Prostate gland (tissue), 2 donors: Measurements from ENCODE around the gene PRKAG3. TPM values are rescaled to one million over a fixed set of nuclear protein-coding genes. Genes with fewer than 3 reads are reported as not detected.

Experiments
- DNase-seq: peaks from one replicate; pipeline ENCODE4 v3.0.0-alpha.2; 2019; ENCODE audit warnings: low spot score
- H3K27ac ChIP-seq, 2 donors: fragments of 200-600 bp; sonication (generic); 2 replicates each; pipeline ENCODE4 v1.5.1; 2017 to 2019
- H3K27me3 ChIP-seq: fragments of 200-600 bp; sonication (generic); replicated peaks from 2 replicates; pipeline ENCODE4 v1.5.1; 2019; ENCODE audit not compliant: insufficient read depth
- H3K36me3 ChIP-seq, 2 donors: fragments of 200-600 bp; sonication (generic); 1 replicate in 1 of 2; 2 replicates in 1 of 2; pipeline versions ENCODE4 v1.5.1 to v1.8.1; 2017 to 2019
- H3K4me1 ChIP-seq: fragments of 200-600 bp; sonication (generic); replicated peaks from 2 replicates; pipeline ENCODE4 v1.5.1; 2019
- H3K4me3 ChIP-seq, 2 donors: fragments of 200-600 bp; sonication (generic); 2 replicates each; pipeline ENCODE4 v1.5.1; 2017 to 2019
- H3K9me3 ChIP-seq: fragments of 200-600 bp; sonication (generic); 2 replicates; pipeline ENCODE4 v1.5.1; 2017
- POLR2A ChIP-seq: fragments of 450-650 bp; IDR thresholded peaks from one replicate; pipeline ENCODE4 v1.6.1; 2016; ENCODE audit warnings: antibody characterized with exemption, mild to moderate bottlenecking
- POLR2AphosphoS5 ChIP-seq: sonication (generic); formaldehyde crosslinking; IDR thresholded peaks from one replicate; pipeline ENCODE4 v1.6.1; 2017; ENCODE audit warnings: antibody characterized with exemption
- WGBS: methylation state at CpG from one replicate; pipeline ENCODE4 v1.1.5; 2018; 5-methylcytosine and 5-hydroxymethylcytosine counted together
- intact Hi-C: fragments of 100-400 bp; cut with DNase I; formaldehyde crosslinking; loops from one replicate; pipeline ENCODE4 v1.14.2; 2022
- total RNA-seq, 2 donors: library from RNA; depleted of rRNA; stranded (reverse); fragments of >200 nt; gene quantifications; one replicate each; pipeline ENCODE4 v1.1.0, GENCODE V29; 2016
- TF ChIP-seq, protein P1 (sequence below), 4 experiments: fragments of 200-600 bp in 2 of 4; fragments of 450-650 bp in 2 of 4; sonication (generic) in 2 of 4; IDR thresholded peaks; 1 replicate in 3 of 4; 2 replicates in 1 of 4; pipeline ENCODE4 v1.5.1; 2016 to 2019; ENCODE audit warnings: antibody characterized with exemption in 4 of 4, mild to moderate bottlenecking in 2 of 4, moderate library complexity in 2 of 4

Gene PRKAG3
- total RNA-seq, 2 donors from 2014 or later: 0.14 TPM; not detected in 1

GRCh38 chr2:218878926-218879761 lies 47.5 kb upstream of the PRKAG3 start:
- H3K27ac ChIP-seq: no peak overlapping the region
- H3K4me1 ChIP-seq: no peaks in the 10 kb centered on the region
- no peak overlapping the region for H3K4me3 ChIP-seq
- TF ChIP-seq, protein P1, sequence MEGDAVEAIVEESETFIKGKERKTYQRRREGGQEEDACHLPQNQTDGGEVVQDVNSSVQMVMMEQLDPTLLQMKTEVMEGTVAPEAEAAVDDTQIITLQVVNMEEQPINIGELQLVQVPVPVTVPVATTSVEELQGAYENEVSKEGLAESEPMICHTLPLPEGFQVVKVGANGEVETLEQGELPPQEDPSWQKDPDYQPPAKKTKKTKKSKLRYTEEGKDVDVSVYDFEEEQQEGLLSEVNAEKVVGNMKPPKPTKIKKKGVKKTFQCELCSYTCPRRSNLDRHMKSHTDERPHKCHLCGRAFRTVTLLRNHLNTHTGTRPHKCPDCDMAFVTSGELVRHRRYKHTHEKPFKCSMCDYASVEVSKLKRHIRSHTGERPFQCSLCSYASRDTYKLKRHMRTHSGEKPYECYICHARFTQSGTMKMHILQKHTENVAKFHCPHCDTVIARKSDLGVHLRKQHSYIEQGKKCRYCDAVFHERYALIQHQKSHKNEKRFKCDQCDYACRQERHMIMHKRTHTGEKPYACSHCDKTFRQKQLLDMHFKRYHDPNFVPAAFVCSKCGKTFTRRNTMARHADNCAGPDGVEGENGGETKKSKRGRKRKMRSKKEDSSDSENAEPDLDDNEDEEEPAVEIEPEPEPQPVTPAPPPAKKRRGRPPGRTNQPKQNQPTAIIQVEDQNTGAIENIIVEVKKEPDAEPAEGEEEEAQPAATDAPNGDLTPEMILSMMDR (IDR thresholded peaks at IDR 0.05): no peak
- TF ChIP-seq POLR2A: no peak
- H3K27me3 ChIP-seq: peaks cover 8% of the 10 kb centered on the region
- no peaks in the 10 kb centered on the region for H3K36me3 ChIP-seq
- intact Hi-C loops: no loop called here
- no peaks in the 10 kb centered on the region for H3K9me3 ChIP-seq
- 38% methylated on average over 16 of the region's 16 CpGs for WGBS
- DNase-seq: no peak

DNA sequence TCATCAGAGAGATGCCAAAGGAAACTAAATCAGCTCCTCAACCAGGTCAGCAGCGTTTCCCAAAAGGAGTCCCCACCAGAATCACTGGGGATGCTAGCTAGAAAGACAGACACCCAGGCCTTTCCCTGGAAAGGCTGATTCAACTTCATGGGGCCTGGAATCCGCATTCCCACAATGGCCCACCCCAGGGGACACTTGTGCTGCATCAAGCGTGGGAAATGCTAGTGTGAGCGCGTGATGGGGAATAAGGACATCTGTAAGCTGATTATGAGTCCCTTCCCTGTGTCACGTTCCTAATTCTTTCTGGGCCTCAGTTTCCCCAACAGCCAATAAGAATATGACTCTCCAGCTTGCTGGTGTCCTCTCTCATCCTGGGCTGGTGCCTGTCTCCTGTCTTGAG lies 46.9 kb upstream of the PRKAG3 start:
- Histone ChIP-seq H3K27ac (no peak overlapping the region), H3K27me3 (peaks cover 8% of the 10 kb centered on the region), H3K36me3 (no peaks in the 10 kb centered on the region), H3K4me1 (no peaks in the 10 kb centered on the region), H3K4me3 (no peak overlapping the region), H3K9me3 (no peaks in the 10 kb centered on the region)
- no peak for DNase-seq
- intact Hi-C loops: no loop called here
- TF ChIP-seq POLR2A: no peak
- TF ChIP-seq, protein P1 (IDR thresholded peaks at IDR 0.05): no peak
- TF ChIP-seq POLR2AphosphoS5: no peak
- 80% methylated on average over 6 of the region's 6 CpGs for WGBS

GRCh38 chr2:218877891-218878290 lies 46.3 kb upstream of the PRKAG3 start:
- Histone ChIP-seq H3K9me3 (no peaks in the 10 kb centered on the region), H3K4me1 (no peaks in the 10 kb centered on the region), H3K36me3 (no peaks in the 10 kb centered on the region), H3K4me3 (no peak overlapping the region), H3K27me3 (peaks cover 11% of the 10 kb centered on the region), H3K27ac (no peak overlapping the region)
- TF ChIP-seq POLR2A (no peak), POLR2AphosphoS5 (no peak)
- TF ChIP-seq, protein P1 (IDR thresholded peaks at IDR 0.05): no peak
- 54% methylated on average over 5 of the region's 5 CpGs for WGBS
- intact Hi-C loops: loop anchor here (1.0 kb wide), 1 partner anchor 18 kb away; no protein-coding TSS in a partner anchor
- DNase-seq: no peak

DNA sequence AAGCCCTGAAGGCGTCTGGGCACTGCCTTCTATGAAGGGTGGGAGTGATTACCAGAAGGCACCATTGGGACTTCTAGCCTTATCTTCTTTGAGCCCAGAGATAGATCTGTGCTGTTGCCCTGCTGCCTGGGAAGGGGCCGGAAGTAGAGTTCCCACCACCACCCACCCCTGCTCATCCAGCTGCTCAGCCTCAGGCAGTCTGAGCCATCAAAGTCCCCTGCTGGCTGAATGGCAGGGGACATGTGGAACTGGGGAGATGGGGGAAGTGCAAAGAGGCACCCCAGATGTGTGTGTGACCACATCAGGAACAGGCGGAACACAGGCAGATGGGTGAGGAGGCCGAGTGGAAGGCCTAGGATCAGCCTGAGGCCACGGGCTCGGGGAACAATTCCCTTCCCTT lies 45.7 kb upstream of the PRKAG3 start:
- no peak overlapping the region for H3K4me3 ChIP-seq
- H3K4me1 ChIP-seq: no peaks in the 10 kb centered on the region
- H3K36me3 ChIP-seq: no peaks in the 10 kb centered on the region
- TF ChIP-seq POLR2A (no peak), POLR2AphosphoS5 (no peak)
- TF ChIP-seq, protein P1 (IDR thresholded peaks at IDR 0.05): no peak
- DNase-seq: no peak
- H3K27me3 ChIP-seq: peaks cover 15% of the 10 kb centered on the region
- intact Hi-C loops: loop anchor here (1.0 kb wide), 1 partner anchor 19 kb away; no protein-coding TSS in a partner anchor
- no peak overlapping the region for H3K27ac ChIP-seq
- 84% methylated on average over 6 of the region's 6 CpGs for WGBS
- no peaks in the 10 kb centered on the region for H3K9me3 ChIP-seq
